Nephron (organoid): ENCODE measurements around the gene LOXL3.

ENCODE experiments used
- H3K27ac Mint-ChIP-seq, 3 experiments: 2 replicates each; pipeline ENCODE4 v1.8.0; 2020; ENCODE audit warnings: mixed read lengths in 3 of 3, mild to moderate bottlenecking in 2 of 3, moderate library complexity in 1 of 3
- H3K27me3 Mint-ChIP-seq: 2 replicates; pipeline ENCODE4 v1.8.0; 2021; ENCODE audit warnings: low read depth, mild to moderate bottlenecking, moderate library complexity, mixed read lengths
- H3K36me3 Mint-ChIP-seq: 2 replicates; pipeline ENCODE4 v1.8.0; 2020; ENCODE audit warnings: low read depth, mixed read lengths
- H3K4me1 Mint-ChIP-seq: 2 replicates; pipeline ENCODE4 v1.8.0; 2020; ENCODE audit warnings: mixed read lengths
- H3K4me3 Mint-ChIP-seq, 3 experiments: 2 replicates each; pipeline ENCODE4 v1.8.0; 2020; ENCODE audit warnings: mild to moderate bottlenecking in 3 of 3, mixed read lengths in 3 of 3, moderate library complexity in 2 of 3
- H3K9me3 Mint-ChIP-seq: 2 replicates; pipeline ENCODE4 v1.8.0; 2020; ENCODE audit warnings: mixed read lengths
- TF ChIP-seq, protein P1 (sequence below), 3 experiments: fragments of 200-600 bp; sonication (generic); IDR thresholded peaks; one replicate each; pipeline ENCODE4 v1.5.0; 2021; ENCODE audit warnings: antibody characterized with exemption in 3 of 3; ENCODE audit not compliant: unreplicated experiment in 3 of 3

Gene LOXL3

DNA sequence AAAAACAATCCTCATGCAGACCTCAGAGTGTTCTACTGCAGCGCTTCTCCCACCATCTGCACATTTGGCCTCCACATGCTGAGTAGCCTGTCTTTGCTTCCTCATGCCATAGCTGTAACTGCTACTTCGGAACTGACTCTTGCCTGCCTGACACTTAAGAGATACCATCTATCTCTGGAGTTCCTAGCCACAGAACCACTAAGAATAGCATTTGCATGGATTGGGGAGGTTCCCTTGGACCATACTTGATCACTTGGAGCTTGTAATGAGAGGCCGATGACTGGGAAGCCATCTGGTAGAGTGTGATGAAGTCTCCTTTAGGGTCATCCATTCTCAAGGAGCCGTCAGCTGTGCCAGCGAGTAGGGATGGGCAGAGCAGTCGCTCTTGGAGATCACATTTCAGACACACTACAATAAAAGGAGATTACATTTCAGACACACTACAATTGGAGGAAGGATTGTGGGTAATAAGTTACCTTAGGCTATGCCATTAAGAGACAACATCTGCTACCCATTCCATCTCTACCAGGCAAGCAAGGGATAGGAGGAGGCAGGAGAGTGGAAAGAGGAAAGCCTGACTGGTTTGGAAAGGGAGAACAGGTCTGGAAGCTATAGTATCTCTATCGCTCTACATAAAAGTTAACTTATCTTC is 22.6 kb upstream of the LOXL3 start:
- H3K27ac Mint-ChIP-seq = peak overlapping the region in 2 of 3 experiments; percentile 29 to 42
- no peaks in the 10 kb centered on the region for H3K27me3 Mint-ChIP-seq
- TF ChIP-seq, protein P1, sequence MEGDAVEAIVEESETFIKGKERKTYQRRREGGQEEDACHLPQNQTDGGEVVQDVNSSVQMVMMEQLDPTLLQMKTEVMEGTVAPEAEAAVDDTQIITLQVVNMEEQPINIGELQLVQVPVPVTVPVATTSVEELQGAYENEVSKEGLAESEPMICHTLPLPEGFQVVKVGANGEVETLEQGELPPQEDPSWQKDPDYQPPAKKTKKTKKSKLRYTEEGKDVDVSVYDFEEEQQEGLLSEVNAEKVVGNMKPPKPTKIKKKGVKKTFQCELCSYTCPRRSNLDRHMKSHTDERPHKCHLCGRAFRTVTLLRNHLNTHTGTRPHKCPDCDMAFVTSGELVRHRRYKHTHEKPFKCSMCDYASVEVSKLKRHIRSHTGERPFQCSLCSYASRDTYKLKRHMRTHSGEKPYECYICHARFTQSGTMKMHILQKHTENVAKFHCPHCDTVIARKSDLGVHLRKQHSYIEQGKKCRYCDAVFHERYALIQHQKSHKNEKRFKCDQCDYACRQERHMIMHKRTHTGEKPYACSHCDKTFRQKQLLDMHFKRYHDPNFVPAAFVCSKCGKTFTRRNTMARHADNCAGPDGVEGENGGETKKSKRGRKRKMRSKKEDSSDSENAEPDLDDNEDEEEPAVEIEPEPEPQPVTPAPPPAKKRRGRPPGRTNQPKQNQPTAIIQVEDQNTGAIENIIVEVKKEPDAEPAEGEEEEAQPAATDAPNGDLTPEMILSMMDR (IDR thresholded peaks at IDR 0.05; ENCODE audit: unreplicated experiment in 3 of 3) = no peak
- peaks cover 32% of the 10 kb centered on the region for H3K4me1 Mint-ChIP-seq
- H3K36me3 Mint-ChIP-seq = no peaks in the 10 kb centered on the region
- no peaks in the 10 kb centered on the region for H3K9me3 Mint-ChIP-seq
- H3K4me3 Mint-ChIP-seq = no peak overlapping the region

DNA sequence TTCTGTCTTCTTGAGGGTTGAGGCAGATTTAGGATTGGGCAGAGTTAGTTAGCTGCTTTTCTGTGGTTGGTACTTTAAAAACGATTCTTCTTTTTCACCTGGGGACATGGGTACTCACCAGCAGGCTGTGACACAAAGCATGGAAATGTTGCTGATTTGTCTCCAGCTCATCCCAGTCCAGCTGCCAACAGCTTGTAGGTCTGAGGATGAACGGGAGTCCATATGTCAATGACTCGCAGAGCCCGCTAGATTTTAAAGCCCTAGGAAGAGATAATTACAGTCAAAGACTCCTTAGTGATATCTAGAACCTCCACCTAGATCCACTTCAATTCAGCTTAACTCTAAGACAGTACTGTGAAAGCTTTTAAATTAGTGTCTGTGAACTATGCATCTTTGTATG is 21.6 kb upstream of the LOXL3 start:
- TF ChIP-seq, protein P1 (IDR thresholded peaks at IDR 0.05; ENCODE audit: unreplicated experiment in 3 of 3) = no peak
- Mint-ChIP-seq H3K9me3 (no peaks in the 10 kb centered on the region), H3K27me3 (no peaks in the 10 kb centered on the region), H3K4me1 (peaks cover 32% of the 10 kb centered on the region), H3K27ac (no peak overlapping the region), H3K36me3 (no peaks in the 10 kb centered on the region), H3K4me3 (no peak overlapping the region)

DNA sequence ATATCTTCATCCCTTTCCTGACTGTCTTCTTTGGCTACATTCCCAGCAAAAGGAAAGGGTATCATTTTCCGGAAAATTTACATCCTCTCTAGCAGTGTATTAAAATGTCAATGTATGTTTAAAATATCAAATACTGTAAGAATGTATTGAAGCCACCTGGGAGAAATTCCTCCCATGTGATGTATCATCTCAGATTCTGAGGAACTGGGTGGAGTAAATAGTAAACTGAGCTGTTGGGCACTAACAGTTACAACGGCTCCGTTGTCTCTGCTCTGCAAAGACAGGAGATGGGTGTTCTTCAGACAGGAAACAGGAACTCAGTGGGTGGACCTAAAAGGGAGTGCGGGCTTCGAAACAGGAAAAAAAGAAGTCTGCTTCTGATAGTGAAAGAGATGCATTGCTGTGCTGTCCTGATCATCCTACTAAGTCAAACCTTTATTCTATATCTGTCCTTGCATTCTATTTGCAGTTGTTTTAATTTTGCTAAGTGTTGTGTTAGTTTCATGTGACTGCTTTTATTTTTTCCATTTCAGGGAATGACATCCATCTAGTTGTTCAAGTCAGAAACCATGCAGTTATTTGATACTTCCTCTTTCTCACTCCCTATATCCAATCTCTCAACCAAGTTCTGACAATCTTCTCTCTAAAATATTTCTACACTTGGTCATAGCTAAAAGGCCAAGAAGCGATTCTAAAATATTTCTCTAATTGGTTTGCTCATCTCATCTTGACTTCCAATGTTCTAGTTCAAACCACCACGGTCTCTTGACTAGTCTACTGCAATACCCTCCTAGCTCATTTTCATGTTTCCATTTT is 20.2 kb upstream of the LOXL3 start:
- Mint-ChIP-seq H3K36me3 (no peaks in the 10 kb centered on the region), H3K27ac (peak overlapping the region; percentile 74 to 88 (median 80)), H3K27me3 (no peaks in the 10 kb centered on the region), H3K4me1 (peaks cover 32% of the 10 kb centered on the region), H3K4me3 (peak overlapping the region in 2 of 3 experiments; percentile 39 to 46), H3K9me3 (no peaks in the 10 kb centered on the region)
- TF ChIP-seq, protein P1 (IDR thresholded peaks at IDR 0.05; ENCODE audit: unreplicated experiment in 3 of 3) = no peak

DNA sequence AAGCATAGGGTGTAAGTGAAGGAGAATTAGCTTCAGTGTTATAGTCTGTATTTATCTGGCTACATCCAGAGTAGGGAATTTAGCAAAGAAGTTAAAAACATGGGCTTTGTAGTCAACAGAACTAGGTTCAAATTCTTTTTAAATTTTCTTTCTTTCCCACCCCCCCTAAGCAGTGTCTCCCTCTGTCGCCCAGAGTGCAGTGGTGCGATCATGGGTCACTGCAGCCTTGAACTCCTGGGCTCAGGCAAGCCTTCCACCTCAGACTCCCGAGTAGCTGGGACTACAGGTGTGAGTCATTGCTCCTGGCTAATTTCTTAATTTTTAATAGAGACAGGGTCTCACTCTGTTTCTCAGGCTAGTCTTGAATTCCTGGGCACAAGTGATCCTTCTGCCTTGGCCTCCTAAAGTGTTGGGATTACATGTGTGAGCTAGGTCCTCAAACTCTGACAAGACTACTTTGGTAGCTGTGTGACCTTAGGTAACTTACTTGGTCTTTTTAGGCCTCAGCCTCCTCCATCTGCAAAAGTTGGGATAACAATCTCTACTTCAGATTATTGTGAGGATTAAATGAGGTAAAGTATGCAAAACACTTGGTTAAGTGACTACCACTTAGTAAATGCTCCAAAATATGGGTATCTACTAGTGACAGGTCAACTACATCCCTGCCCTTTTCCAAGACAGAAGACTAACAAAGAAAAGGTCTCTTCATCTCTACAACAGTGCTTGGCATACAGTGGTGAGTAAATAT is 18.6 kb upstream of the LOXL3 start:
- no peaks in the 10 kb centered on the region for H3K27me3 Mint-ChIP-seq

DNA sequence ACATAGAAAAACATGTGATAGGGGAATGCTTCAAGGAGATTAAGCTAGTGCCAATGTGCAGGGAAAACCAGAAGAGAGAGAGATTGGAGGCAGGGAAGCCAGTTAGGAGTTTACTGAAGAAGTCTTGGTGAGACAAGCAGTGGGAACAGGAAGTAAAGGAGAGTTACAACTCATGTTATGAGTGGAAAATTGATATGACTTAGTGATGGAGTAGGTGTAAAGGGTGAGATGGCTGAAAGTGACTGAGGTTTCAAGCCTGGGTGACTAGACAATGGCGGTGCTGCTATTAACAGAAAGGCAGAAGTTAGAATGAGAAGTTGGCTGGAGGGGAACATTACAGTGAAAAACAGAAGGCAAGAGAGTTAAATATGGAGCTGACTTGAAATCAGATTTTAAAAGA is 17.3 kb upstream of the LOXL3 start:
- TF ChIP-seq, protein P1 (IDR thresholded peaks at IDR 0.05; ENCODE audit: unreplicated experiment in 3 of 3) = no peak
- H3K27me3 Mint-ChIP-seq = peaks cover 6% of the 10 kb centered on the region
- H3K9me3 Mint-ChIP-seq = no peaks in the 10 kb centered on the region
- no peak overlapping the region for H3K4me3 Mint-ChIP-seq
- H3K4me1 Mint-ChIP-seq = peaks cover 15% of the 10 kb centered on the region
- H3K27ac Mint-ChIP-seq = no peak overlapping the region
- H3K36me3 Mint-ChIP-seq = no peaks in the 10 kb centered on the region

More for the DNA sequence above, 18.6 kb upstream of the LOXL3 start:
- Mint-ChIP-seq H3K27ac (no peak overlapping the region), H3K4me3 (no peak overlapping the region), H3K9me3 (no peaks in the 10 kb centered on the region), H3K36me3 (no peaks in the 10 kb centered on the region), H3K4me1 (peaks cover 28% of the 10 kb centered on the region)
- TF ChIP-seq, protein P1 (IDR thresholded peaks at IDR 0.05; ENCODE audit: unreplicated experiment in 3 of 3) = no peak
